Measurements from ENCODE around the gene TPM2.
A peak's percentile ranks its signal among the peaks of the same experiment; 100 is the strongest.

Gene TPM2

DNA sequence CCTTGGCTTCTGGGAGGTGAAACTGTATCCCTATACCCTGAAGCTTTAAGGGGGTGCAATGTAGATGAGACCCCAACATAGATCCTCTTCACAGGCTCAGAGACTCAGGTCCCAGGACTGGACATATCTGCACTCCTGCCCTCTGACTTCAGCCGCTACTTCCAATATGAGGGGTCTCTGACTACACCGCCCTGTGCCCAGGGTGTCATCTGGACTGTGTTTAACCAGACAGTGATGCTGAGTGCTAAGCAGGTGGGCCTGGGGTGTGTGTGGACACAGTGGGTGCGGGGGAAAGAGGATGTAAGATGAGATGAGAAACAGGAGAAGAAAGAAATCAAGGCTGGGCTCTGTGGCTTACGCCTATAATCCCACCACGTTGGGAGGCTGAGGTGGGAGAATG, 10.6 kb downstream of the TPM2 start:
- no peak for DNase-seq (ENCODE audit: low read depth, low spot score)

DNA sequence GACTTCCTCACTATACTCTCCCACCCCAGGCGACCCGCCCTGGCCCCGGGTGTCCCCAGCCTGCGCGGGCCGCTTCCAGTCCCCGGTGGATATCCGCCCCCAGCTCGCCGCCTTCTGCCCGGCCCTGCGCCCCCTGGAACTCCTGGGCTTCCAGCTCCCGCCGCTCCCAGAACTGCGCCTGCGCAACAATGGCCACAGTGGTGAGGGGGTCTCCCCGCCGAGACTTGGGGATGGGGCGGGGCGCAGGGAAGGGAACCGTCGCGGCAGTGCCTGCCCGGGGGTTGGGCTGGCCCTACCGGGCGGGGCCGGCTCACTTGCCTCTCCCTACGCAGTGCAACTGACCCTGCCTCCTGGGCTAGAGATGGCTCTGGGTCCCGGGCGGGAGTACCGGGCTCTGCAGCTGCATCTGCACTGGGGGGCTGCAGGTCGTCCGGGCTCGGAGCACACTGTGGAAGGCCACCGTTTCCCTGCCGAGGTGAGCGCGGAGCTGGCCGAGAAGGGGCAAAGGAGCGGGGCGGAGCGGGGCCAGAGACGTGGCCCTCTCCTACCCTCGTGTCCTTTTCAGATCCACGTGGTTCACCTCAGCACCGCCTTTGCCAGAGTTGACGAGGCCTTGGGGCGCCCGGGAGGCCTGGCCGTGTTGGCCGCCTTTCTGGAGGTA, 13.9 kb downstream of the TPM2 start:
- no peak for DNase-seq (ENCODE audit: low read depth, low spot score)

GRCh38 chr9:35675204-35675603, 14.5 kb downstream of the TPM2 start:
- DNase-seq (ENCODE audit: low read depth, low spot score), result no peak

- no peak for DNase-seq (ENCODE audit: low read depth, low spot score)
Observed at GRCh38 chr9:35674025-35674361, 15.7 kb downstream of the TPM2 start.

DNA sequence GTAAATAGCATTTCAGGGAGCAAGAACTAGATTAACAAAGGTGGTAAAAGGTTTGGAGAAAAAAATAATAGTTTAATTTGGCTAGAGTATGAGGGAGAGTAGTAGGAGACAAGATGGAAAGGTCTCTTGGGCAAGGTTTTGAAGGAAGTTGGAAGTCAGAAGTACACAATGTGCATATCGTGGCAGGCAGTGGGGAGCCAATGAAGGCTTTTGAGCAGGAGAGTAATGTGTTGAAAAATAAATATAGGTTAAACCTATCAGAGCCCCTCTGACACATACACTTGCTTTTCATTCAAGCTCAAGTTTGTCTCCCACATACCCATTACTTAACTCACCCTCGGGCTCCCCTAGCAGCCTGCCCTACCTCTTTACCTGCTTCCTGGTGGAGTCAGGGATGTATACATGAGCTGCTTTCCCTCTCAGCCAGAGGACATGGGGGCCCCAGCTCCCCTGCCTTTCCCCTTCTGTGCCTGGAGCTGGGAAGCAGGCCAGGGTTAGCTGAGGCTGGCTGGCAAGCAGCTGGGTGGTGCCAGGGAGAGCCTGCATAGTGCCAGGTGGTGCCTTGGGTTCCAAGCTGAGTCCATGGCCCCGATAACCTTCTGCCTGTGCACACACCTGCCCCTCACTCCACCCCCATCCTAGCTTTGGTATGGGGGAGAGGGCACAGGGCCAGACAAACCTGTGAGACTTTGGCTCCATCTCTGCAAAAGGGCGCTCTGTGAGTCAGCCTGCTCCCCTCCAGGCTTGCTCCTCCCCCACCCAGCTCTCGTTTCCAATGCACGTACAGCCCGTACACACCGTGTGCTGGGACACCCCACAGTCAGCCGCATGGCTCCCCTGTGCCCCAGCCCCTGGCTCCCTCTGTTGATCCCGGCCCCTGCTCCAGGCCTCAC, 16.3 kb downstream of the TPM2 start, which contains the start of gene CA9:
Gene CA9 (plus strand): TSS at position 797 of the 893 bp plus-strand sequence. CDS start 32 bp downstream, at position 829.
- DNase-seq (ENCODE audit: low read depth, low spot score), result no peak

- no peak for DNase-seq (ENCODE audit: low read depth, low spot score)
Observed at GRCh38 chr9:35669331-35670145, 20.2 kb downstream of the TPM2 start.

- no peak for DNase-seq (ENCODE audit: low read depth, low spot score)
Observed at GRCh38 chr9:35667939-35668338, 21.8 kb downstream of the TPM2 start.

GRCh38 chr9:35666549-35666948, 23.2 kb downstream of the TPM2 start:
- no peak for DNase-seq (ENCODE audit: low read depth, low spot score)

DNA sequence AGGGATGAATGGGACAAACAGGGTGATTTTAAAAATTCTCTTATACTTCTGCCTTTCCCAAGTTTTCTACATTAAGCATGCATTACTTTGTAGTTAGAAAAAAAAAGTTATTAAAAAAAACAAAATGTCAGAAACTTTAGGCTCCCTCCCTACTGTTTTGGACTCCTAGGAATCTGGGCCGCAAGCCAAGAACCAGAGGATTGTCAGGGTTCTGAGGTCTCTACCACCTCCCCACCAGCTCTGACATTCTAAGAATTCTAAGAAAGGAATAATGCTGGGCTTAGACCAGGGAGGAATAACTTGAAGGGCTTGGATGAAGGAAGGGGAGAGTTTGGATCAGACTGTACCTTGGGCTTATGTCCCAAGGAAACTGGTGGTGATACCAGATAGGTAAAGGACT, 23.7 kb downstream of the TPM2 start:
- no peak for DNase-seq (ENCODE audit: low read depth, low spot score)

- DNase-seq (ENCODE audit: low read depth, low spot score), result no peak
Observed at GRCh38 chr9:35665471-35665818, 24.3 kb downstream of the TPM2 start.

GRCh38 chr9:35664531-35665470, 24.9 kb downstream of the TPM2 start, which contains the start of gene ARHGEF39:
Gene ARHGEF39 (minus strand): TSS chr9:35665195. CDS start chr9:35665169, 26 bp downstream.
- DNase-seq (ENCODE audit: low read depth, low spot score), result peak; percentile 44

DNA sequence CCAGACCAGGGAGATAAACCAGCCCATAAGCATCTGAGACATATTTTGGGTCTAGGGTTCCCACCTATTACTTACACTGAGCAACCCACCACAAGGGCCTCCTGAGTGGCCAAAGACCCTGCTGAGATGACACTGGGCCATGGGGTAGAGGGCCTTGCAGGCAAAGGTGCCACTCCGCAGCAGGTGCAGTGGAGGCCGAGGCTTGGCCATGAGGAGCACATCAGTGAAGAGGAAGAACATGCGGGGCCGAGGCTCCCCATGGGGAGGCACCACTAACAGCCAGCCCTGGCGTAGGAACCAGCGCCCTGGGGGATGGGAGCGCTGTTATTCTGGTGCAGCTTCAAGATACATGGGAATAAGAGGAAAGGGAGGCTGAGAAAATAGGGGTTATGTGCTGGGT, 27.3 kb downstream of the TPM2 start:
- DNase-seq (ENCODE audit: low read depth, low spot score), result no peak

DNA sequence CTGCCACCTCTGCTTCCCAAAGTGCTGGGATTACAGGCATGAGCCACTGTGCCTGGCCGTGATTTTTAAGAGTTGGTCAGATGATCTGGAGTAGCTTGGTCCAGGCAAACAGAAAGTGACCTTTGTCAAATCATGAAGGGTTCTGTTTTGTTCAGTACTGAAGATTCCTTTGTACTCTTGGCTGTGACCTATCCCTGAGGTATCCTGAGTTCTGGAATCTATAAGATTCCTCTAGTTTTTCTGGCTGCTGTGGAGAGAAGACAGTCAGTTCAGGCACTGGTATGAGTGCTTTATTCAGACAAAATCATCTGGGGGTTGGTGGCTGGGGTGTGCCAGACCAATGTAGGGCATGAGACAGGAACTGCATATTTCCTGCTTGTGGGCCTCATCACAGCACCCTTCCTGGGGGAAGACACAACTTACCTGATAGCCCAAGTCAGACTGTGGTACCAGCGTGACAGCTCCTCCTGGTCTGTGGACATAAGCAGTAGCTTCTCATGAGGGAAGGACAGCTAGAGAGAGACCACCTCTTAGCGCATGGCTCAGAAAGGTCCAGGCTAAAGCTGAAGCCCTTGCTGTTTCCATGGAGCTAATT, 27.9 kb downstream of the TPM2 start:
- no peak for DNase-seq (ENCODE audit: low read depth, low spot score)

- no peak for DNase-seq (ENCODE audit: low read depth, low spot score)
Observed at GRCh38 chr9:35660966-35661415, 28.7 kb downstream of the TPM2 start.

GRCh38 chr9:35659340-35659739, 30.4 kb downstream of the TPM2 start:
- no peak for DNase-seq (ENCODE audit: low read depth, low spot score)

DNA sequence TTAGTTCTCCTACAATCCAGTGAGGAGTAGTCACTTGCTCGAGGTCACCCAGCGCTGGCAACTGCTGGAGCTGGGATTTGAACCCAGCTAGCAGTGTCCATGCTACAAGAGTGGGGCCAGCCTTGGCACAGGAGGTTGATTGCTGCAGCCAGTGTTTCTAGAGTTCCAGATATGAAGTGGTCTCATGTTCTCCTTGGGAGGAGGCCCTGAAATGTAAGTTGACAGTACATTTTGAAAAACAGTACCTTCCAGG, 30.8 kb downstream of the TPM2 start:
- DNase-seq (ENCODE audit: low read depth, low spot score), result no peak

GRCh38 chr9:35658137-35658967, 31.4 kb downstream of the TPM2 start, which contains the start of gene CCDC107:
Gene CCDC107 (plus strand): TSS chr9:35658292. CDS start chr9:35658380, 88 bp downstream.
- DNase-seq (ENCODE audit: low read depth, low spot score), result peak; percentile 68

DNA sequence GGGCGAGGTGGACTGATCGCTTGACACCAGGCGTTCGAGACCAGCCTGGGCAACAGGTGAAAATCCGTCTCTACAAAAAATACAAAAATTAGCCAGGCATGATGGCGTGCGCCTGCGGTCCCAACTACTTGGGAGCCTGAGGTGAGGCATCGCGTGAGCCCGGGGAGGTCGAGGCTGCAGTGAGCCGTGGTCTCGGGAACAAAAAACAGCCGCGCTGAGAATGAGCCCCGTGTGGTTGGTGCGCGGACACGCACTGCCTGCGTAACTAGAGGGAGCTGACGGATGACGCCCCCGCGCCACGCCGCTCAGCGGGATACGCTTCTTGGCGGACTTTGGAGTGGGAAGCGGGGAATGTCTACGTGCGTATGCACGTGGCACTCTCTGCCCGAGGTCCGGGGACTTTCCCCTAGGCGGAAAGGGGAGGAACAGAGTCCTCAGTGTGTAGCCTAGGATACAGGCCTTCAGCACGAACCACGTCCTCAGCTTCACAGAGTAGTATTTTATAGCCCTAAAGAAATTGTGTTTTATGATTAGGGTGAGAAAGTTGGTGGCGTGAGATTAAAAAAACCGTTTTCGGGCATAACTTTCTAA, 32.1 kb downstream of the TPM2 start, which contains the start of gene RMRP:
Gene RMRP (minus strand): TSS at position 474 of the 591 bp plus-strand sequence.
- DNase-seq (ENCODE audit: low read depth, low spot score), result peak; percentile 74

- DNase-seq (ENCODE audit: low read depth, low spot score), result no peak
Observed at GRCh38 chr9:35656831-35657545, 32.7 kb downstream of the TPM2 start.
